NCI-H1930 (cell line): Measurements from ENCODE around the gene SPIN1.

Experiments
- DNase-seq, 2 experiments: peaks; one replicate each; lab custom pipeline; 2025; lab: John Stamatoyannopoulos, UW

Gene SPIN1

GRCh38 chr9:88388886-88389605 lies 802 bp downstream of the SPIN1 start:
- peak; percentile 49 to 67 for DNase-seq

- no peak for DNase-seq
These were observed 2.2 kb downstream of the SPIN1 start for GRCh38 chr9:88390371-88390990.

- DNase-seq = no peak
These were observed 3.0 kb downstream of the SPIN1 start for GRCh38 chr9:88391236-88391635.

GRCh38 chr9:88391921-88392320 lies 3.7 kb downstream of the SPIN1 start:
- no peak for DNase-seq

- DNase-seq = no peak
These were observed 4.3 kb downstream of the SPIN1 start for GRCh38 chr9:88392549-88392948.

- no peak for DNase-seq
These were observed 8.8 kb downstream of the SPIN1 start for GRCh38 chr9:88396836-88397577.

GRCh38 chr9:88398016-88398415 lies 9.8 kb downstream of the SPIN1 start:
- DNase-seq = no peak

- DNase-seq = no peak
These were observed 11.7 kb downstream of the SPIN1 start for GRCh38 chr9:88399966-88400365.

GRCh38 chr9:88403340-88403739 lies 15.1 kb downstream of the SPIN1 start:
- DNase-seq = no peak

GRCh38 chr9:88406051-88406450 lies 17.8 kb downstream of the SPIN1 start:
- DNase-seq = no peak

GRCh38 chr9:88411471-88411870 lies 23.2 kb downstream of the SPIN1 start:
- no peak for DNase-seq

- DNase-seq = no peak
These were observed 26.1 kb downstream of the SPIN1 start for GRCh38 chr9:88414298-88414697.

- DNase-seq = no peak
These were observed 29.8 kb downstream of the SPIN1 start for GRCh38 chr9:88418025-88418424.

- DNase-seq = no peak
These were observed 30.7 kb downstream of the SPIN1 start for GRCh38 chr9:88418715-88419540.

GRCh38 chr9:88420227-88420626 lies 32.0 kb downstream of the SPIN1 start:
- no peak for DNase-seq

- DNase-seq = no peak
These were observed 33.1 kb downstream of the SPIN1 start for GRCh38 chr9:88421348-88421747.

- DNase-seq = no peak
These were observed 37.3 kb downstream of the SPIN1 start for GRCh38 chr9:88425538-88425950.

- no peak for DNase-seq
These were observed 38.4 kb downstream of the SPIN1 start for GRCh38 chr9:88426651-88427050.

GRCh38 chr9:88429595-88430430 lies 41.6 kb downstream of the SPIN1 start:
- no peak for DNase-seq

- no peak for DNase-seq
These were observed 45.5 kb downstream of the SPIN1 start for GRCh38 chr9:88433583-88434255.

- DNase-seq = no peak
These were observed 47.1 kb downstream of the SPIN1 start for GRCh38 chr9:88435336-88435735.
